SIG-M5 treated with dmso at 0.1 percent for 504 hours (cell line): ENCODE measurements around the gene EIF4B.
A peak's percentile ranks its signal among the peaks of the same experiment; 100 is the strongest.

ENCODE experiments used
- DNase-seq: peaks from one replicate; lab custom pipeline; 2025; ENCODE audit not compliant: unreplicated experiment; lab: John Stamatoyannopoulos, UW

EIF4B gene

DNA sequence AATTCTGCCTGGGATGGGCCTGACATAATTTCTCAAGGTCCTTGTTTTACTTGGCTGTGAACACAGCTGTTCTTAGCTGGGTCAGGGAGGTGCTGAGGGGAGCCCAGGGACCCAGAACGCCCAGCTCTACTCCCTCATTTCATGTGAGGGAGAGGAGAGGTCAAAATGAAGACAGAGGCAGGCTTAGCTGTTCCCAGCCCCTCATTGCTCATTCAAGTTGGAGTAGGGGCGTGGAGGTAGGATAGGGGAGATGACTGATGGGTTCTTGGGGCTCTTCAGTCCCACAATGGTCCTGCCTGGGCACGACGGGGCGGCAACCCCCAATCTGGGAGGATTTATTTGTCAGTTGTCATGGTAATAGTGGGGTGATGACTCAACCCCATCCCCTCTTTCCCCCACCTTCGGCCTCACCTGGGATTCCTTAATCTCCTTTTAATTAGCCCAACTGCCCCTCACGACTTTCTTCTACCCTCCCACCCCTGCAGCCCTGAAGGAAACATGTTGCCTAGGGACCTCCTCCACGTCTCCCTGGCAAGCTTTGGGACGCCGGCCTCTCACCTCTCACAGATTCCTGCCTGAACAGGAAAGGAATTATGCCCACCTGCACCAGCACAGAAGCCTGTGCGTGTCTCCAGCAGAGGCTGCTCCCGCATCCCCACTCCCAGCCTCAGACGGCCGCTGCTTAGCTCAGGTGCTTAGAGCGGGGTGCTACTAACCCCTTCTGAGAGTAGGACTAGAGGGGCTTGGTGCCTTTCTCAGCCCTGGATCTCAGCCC, 62.7 kb downstream of the EIF4B start:
- DNase-seq = no peak

DNA sequence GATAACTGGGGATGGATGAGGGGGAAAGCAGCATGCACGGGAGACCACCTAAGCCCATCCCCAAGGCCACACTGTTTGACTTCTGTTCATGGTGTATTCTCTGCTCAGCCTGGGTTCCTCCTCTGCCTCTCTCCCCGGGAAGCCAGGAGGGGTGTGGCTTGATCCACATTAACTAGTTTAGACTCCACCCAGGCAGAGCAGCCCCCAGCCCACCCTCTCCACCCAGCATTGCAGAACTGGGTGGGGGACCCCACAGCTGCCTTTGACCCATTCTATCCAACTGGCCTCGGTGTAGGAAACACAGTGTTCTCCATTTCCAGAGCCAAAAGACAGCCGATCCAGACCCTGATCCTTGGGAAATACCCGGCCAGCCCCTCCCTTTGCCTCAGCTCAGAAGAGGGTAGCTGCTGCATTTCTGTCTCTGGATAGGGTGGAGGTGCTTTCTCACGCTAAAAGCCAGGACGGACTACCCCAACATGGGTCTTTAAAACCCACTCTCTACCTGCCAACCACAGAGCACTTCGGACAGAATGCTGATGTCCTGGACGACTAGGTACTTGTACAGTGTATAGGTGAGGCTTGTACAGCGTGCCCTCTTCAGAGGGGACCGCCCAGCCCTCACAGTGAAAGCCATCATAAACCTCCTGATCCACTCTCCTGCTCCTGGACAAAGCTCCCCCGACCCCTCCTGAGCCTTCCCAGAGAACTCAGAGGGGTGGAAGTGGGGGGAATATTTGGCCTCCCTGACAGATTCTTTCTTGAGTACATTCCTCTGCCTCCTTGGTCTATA, 63.6 kb downstream of the EIF4B start:
- no peak for DNase-seq

DNA sequence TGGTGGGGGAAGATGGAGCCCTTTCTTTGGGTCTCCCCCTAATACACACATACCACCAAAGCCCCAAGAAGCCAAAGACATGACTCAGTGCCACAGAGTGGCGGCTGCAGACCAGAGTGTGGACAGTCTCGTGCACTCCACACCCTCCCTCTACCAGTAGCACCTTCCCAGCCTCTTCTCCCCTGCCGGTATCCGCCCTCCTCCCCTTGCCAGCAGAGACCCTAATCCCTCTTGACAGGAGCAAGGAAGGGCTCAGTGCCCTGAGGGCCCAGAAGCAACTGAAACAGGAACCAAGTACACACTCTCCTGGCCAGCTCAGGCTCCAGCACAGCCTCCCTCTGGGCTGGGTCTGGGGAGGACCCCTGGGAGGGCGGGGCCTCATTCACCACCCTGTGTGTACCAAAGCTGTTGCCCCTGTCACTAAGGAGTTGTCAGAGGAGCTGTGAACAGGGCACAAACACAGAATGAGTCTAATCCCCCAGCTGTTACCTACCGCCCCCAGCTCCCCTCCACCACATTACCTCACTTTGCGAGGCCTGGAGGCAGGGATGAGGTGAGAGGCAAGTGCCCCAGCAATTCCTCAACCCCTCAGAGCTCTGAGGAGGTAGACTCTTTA, 64.7 kb downstream of the EIF4B start:
- DNase-seq = no peak

DNA sequence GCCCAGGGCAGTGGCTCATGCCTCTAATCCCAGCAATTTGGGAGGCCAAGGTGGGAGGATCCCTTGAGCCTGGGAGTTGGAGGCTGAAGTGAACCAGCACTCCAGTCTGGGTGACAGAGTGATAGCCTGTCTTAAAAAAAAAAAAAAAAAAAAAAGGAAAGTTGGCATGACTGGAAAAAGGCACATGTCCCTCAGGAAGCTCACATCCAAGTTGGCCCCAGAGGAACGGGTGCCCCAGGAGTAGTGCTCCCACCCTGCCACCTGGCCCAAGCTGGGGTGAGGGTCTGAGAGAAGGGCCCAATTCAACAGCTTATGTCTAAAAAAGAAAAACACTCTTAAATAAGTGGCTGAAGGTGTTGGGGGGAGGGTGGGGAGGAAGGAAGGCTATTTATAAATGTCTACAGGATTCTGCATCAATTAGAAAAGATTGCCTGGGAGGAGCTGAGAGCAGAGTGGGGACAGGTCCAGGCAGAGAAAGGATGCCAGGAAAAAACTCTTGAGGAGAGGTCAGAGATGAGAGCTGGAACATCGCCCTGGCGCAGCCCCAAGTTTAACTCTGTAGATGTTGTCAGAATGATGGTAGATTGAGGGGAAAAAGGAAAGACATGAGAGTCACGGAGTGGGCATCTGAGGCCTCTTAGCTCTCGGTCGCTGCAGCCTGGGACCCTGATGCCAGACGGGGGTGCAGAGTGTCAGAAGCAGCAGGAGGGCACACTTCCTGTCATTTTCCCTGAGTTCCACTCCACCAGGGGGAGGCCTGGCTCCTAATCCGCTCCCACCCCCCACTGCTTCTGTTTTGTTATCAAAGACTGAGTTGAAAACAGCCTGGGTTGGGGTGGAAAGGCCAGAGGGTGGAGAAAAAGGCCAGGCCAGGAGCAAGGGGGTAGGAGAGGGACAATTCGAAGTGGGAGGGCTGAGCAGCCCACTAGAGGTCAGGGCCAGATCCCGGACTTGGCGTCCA, 65.6 kb downstream of the EIF4B start:
- no peak for DNase-seq

DNA sequence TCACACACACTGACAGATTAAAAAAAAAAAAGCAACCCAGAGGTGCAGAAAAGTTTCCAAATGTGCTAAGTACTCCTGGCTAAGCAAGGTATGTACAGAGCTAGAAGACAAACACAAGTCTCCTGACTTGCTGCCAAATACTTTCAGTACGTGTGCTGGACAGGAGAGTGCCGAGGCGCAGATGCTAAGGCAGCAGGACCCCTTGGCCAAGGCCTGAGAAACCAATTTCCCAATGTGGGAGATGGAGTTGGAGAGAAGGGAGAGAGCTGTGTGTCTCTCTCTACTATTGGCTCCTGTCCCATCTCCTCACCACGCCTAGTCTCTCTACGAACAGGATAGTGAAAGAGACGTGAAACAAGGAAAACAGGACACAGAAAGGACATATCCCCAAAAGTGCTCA, 67.6 kb downstream of the EIF4B start:
- no peak for DNase-seq

DNA sequence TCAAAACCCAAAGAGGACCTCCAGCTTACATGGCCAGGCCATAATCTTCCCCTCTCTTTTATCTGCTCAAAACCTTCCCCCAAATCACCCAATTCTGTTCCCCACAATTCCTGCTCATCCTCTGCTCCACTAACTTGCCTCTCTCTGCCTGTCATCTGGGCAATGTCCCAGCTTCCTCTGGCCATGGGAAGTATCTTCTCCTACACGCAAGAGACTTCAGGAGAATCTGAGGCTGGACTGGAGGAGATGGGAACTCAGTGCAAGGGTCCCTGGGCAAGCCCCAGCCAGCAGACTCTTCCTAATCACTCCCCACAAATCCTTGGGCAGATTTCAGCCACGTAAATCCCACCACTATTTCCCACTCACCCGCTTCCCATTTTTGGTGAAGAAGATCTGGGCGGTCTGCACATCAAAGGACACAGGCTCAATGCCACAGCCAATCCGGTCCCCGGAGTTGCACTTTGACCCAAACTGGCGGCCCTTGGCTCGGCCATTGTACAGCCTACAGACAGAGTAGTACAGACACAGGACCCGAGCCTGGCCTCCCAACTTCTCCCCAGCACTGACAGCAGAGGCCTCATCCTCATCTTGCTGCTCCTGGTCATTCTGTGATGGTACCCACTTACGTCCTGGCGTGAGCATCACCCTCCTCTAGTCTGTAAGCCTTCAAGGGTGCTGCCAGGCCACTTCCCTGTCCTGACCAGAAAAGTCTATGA, 68.2 kb downstream of the EIF4B start:
- no peak for DNase-seq

DNA sequence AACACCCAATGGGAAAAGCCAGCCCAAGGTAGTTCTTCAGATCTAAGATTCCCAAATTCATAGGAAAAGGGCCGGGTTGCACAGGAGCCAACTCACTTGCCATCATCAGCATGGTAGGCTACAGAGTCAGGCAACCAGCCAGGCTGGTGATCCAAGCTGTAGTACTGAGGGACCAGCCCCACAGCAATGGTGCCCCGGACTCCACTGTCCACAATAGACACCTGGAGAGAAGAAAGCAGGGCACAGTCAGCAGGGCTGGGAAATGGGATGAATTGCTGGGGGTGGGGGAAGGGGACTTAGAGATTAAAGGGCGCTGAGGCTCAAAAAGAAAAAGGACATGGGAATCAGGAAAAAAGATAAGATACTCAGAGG, 68.7 kb downstream of the EIF4B start:
- no peak for DNase-seq

DNA sequence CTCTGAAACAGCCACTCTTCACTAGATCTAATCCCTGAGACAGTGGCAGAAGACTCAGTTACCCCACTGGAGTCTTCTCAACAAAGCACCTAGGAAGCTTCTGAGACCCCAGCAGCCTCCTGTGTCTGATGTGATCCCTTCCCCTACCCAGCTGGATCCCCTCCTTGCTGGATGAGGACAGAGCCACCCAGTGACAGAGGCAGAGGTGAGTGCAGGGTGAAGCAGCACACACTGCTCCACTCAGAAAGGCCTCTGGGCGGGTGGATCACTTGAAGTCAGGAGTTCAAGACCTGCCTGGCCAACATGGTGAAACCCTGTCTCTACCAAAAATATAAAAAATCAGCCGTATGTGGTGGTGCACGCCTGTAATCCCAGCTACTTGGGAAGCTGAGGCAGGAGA, 70.2 kb downstream of the EIF4B start:
- DNase-seq = no peak

DNA sequence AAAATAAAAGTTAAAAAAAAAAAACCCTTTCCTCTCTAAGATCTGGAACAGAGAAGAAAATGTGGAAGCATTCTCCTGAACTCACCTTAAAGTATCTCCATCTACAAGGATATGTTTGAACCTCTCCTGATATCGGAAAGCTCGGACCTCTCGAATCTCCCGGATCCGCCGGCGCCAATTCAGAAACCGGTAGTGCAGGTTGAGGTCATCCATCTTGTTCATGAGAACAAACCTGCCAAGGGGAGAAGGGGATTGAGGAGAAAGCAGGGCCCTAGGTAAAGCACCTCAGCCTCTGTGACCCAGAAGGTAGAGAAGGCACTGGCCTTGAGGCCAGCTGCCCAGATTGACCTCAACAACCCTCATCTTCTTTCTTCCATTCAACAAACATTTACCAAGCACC, 70.8 kb downstream of the EIF4B start:
- no peak for DNase-seq

DNA sequence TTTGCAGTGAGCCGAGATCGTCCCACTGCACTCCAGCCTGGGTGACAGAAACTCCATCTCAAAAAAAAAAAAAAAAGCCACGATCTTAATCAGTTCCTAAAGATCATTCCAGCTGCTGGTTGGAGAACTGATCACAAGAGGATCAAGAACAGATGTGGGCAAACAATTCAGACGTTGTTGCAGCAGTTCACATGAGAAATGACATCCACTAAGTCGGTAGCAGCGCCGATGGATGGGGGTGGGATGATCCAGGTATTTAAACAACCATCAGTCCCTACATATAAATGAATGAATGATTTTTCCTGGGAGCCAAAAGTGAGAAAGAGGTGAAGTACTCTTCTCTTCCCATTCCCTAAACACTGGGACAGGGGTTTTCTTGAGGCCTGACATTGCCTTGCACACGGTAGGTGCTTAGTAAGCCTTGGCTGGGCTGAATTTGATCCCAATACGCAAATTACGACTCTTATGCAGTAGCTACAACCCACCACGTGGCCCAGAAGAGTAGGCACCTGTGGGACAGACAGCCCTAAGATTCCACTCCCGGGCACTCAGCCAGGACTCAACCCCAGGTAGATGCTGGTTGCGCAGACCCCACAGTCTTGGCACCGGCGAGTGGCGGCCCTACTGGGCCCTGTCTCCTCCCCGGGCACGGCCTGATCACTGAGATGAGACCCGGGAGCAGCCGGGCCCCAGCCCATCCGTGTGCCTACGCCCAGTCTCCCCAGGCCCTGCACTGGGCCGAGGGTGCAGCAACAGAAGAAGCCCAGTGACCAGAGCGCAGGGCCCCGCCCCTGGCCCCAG, 72.4 kb downstream of the EIF4B start:
- DNase-seq = peak; percentile 35

DNA sequence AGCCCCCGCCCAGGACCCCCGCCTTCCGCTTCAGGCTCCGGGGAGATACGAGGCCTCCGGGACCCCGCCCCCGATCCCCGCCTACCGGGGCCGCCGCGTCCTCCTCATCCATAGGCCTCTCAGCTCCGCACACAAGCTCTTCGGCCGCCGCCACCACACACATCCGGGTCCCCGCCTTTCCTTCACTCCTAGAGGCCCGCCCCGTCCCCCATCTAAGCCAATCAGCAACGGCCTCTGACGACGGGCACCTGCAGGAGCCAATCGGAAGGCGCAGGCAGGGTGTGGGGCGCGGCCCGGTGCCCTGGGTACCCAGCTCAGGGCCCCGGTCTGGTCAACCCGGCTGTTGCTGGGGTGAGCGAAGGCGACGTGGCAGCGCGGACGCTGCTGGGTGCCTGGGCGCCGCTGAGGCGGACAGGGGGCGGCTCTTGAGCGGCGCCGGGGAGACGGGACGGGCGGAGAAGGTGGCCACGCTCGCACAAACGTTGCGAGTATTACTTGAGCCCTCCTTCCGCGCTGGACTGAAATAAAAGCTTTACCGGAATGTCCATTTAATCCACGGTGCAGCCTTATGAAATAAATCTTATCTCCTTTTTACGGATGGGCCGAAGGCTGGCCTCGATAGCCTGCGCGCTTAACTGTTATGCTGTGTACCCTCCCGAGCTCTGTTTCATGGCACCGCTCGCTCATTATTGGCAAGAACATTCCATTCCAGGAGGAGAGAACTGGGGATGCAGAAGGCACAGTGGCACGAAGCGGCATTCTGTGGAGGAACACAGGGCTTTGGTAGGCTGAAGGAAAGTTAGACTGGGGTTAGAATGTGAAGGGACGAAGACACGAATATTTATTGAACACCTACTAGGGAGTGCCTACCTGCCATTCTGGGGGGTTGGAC, 73.2 kb downstream of the EIF4B start, which contains the start of gene SPRYD3:
TSS of gene SPRYD3 (minus strand) at position 165 of the 892 bp plus-strand sequence. CDS start at position 108, 57 bp downstream.
- peak; percentile 97 for DNase-seq

DNA sequence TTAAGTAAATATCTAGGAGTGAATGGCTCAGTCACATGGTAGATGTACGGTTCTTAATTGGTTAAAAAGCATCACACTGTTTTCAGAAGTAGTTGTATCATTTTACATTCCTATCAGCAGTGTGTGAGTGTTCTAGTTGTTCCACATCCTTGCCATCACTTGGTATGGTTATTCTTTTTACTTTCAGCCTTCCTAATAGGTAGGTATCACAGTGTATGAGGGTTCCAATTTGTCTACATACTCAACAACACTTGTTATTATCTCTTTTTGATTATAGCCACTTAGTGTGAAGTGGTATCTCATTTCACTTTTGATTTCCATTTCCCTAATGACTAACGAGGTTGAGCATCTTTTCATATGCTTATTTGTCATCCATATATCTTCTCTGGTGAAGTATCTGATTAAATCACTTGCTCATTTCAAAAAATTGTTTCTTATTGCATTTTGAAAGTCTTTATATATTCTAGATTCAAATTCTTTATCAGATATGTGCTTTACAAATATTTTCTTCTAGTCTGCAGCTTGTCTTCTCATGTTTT, 76.5 kb downstream of the EIF4B start:
- DNase-seq = no peak

DNA sequence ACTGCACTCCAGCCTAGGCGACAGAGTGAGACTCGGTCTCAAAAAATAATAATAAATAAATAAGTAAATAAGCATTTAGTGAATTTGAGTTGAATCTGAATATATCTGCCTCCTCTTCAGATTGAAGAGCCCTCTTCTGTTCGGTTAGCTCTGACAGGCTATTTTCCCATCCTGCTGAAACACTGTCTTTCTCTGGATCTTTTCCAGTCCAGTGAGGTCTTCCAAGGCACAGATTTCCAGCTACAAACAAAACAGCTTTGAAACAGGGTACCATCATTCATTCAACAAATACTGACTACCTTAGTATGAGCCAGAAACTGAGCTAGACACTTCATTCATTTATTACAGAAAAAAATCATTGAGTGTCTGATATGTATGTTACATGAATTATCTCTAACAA, 80.1 kb downstream of the EIF4B start:
- DNase-seq = no peak

DNA sequence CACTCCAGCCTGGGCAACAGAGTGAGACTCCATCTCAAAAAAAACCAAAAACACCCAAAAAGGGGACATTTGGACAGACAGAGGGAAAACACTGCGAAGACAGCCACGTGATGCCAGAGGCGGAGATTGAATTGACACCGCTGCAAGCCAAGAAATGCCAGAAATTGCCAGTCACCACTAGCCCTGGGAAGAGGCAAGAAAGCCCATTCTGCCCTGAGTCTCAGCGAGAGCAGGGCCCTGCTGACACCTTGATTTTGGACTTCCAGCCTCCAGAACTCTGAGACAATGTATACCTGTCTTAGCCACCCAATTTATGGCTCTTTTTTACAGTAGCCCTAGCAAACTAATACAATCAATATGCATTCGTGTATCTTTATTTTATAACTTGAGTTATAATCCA, 83.8 kb downstream of the EIF4B start:
- DNase-seq = no peak

DNA sequence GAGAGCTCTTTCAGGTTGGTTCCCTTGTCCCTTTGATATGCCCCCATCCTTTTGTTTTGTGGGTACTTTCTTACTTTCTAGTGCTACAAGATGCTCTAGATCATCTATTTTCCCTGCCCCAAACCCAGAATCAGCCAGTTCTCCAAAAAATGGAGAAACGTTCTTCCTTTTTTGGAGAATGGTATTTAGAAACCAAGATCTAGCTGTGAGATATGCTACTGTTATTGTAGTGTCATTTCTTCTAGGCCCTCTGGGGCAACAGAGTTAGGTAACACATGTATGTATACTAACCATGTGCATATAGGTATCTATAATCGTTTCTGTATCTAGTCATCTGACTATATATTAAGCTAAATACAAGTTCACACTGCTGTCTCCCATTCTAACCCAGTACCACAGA, 84.3 kb downstream of the EIF4B start:
- peak; percentile 19 for DNase-seq

DNA sequence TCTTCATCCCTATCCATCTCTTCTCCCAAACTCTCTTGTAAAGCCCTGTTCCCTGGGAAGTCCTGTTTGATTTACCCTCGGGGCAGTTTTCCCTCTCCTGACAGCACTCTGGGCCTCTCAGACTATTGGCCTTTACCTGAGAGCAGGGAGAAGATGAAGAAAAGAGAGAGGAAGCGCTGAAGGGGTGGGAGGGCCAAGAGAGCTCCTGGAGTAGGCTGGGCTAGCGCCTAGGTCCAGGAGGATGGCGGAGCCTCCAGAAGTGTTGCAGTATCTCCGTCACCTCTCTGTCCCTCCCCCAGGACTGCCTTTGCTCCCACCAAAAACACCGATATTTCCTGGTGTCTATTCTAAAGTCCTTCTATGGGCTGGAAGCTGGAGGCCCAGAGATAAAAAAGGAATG, 85.5 kb downstream of the EIF4B start:
- DNase-seq = no peak
